Fibroblast of villous mesenchyme (primary cell): ENCODE data around the gene RANBP3. TPM values are rescaled to one million over a fixed set of nuclear protein-coding genes. Genes with fewer than 3 reads are reported as not detected.
"Not testable (repeated sequence)": the region's sequence is repeated elsewhere in the genome, so short reads cannot be mapped to it uniquely, and the experiment has no call there.

ENCODE experiments used
- DNase-seq: peaks from one replicate; pipeline ENCODE4 v3.0.0-alpha.2; 2010; ENCODE audit warnings: low read depth
- H3K4me3 ChIP-seq: 2 replicates; pipeline ENCODE4 v1.5.1; 2011; ENCODE audit warnings: low read depth, mild to moderate bottlenecking, low read length
- CTCF ChIP-seq: IDR thresholded peaks from 2 replicates; pipeline ENCODE4 v1.5.1; 2012; ENCODE audit warnings: low read depth, mild to moderate bottlenecking, low read length; ENCODE audit not compliant: insufficient read depth
- total RNA-seq: library from RNA; depleted of rRNA; stranded (reverse); fragments of >200 nt; gene quantifications from 2 replicates; pipeline ENCODE4 v1.2.3, GENCODE V29; 2012

The RANBP3 gene
- total RNA-seq, 1 donor, result 45.8 TPM

DNA sequence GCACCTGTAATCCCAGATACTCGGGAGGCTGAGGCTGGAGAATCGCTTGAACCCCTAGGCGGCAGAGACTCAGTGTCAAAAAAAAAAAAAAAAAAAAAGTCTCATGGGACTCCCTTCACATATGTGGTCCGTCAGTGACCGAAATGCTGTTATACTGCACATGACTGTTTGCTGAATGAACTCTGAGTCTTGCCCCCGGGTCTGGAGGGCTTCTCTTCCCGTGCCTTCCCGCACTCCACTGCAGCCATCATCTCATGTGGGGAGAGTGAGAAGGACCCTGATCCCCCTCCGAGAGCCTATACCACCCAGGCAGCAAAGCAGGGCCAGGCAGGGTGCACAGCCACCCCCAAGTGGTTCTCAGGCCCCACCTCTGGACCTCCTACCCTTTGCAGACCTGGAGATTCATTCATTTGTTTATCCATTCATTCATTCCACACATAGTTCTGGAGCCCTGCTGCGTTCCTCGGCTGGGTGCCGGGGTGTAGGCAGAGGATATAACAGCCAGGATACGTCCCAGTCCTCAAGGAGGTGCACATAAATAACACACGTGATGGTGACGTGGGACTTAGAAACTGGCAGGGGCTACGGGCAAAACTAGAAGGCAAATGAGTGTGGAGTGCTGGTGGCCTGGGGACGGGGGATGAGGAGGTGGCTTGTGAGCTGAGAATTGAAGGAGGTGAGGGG lies 88.5 kb downstream of the RANBP3 start:
- peak; percentile 72 for DNase-seq
- no peak overlapping the region for H3K4me3 ChIP-seq
- TF ChIP-seq CTCF, result no peak

DNA sequence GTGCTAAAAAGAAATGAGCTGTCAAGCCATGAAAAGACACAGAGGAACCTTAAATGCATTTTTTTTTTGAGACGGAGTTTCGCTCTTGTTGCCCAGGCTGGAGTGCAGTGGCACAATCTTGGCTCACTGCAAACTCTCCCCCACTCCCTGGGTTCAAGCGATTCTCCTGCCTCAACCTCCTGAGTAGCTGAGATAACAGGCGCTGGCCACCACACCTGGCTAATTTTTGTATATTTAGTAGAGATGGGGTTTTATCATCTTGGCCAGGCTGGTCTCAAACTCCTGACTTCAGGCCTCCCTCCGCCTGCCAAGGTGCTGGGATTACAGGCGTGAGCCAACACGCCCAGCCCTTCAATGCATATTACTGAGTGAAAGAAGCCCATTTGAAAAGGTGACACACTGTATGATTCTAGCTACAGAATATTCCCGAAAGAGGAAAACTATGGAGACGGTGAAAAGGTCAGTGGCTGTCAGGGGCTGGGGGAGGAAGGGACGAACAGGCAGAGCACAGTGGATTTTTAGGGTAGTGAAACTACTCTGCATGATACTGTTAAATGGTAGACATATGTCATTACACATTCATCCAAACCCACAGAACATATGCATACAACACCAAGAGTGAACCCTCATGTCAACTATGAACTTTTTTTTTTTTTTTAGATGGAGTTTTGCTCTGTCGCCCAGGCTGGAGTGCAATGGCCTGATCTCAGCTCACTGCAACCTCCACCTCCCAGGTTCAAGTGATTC lies 93.7 kb downstream of the RANBP3 start:
- H3K4me3 ChIP-seq, DNase-seq: not testable (repeated sequence)

DNA sequence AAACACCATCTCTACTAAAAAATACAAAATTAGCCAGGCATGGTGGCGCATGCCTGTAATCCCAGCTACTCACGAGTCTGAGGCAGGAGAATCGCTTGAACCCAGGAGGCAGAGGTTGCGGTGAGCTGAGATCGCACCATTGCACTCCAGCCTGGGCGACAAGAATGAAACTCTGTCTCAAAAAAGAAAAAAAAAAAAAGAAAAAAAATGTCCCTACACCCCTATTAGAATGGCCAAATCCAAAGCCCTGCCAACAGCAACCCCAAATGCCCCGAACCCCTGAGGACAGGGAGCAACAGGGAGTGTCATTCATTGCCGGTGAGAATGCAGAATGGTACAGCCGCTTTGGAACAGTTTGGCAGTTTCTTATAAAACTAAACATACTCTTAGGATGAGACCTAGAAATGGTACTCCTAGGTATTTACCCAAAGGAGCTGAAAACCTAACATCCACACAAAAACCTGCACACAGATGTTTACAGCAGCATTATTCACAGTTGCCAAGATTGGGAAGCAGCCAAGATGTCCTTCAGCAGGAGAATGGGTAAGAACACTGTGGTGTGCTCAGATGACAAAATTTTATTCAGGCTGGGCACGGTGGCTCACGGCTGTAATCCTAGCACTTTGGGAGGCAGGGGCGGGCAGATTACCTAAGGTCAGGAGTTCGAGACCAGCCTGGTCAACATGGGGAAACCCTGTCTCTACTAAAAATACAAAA lies 94.6 kb downstream of the RANBP3 start:
- not testable (repeated sequence) for H3K4me3 ChIP-seq, DNase-seq

- peak; percentile 65 for DNase-seq
- H3K4me3 ChIP-seq, result no peak overlapping the region
- TF ChIP-seq CTCF, result no peak
These were observed 95.4 kb downstream of the RANBP3 start for GRCh38 chr19:5882421-5882968.

GRCh38 chr19:5881543-5882299 lies 96.2 kb downstream of the RANBP3 start:
- TF ChIP-seq CTCF, result no peak
- no peak for DNase-seq
- H3K4me3 ChIP-seq, result no peak overlapping the region

DNA sequence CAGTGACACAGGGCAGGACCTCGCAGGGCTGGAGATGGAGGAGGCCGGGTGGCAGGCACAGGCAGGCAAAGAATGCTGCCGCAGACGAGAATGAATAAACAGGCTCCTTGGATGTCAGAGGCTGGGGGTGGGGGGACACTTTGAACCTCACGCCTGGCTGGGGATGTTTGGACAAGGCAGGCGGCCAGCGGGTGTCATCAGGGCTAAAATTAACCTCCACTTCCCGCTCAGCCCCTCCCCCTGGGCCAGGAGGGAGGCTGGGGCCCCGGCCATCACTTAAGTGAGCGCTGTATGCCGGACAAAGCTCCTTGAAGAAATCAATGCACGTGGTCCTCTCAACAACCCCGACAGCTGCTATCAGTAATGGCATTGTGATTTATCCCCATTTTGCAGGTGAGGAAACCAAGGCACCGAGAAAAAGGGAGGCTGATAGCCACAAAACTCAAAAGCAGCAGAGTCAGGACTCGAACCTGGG lies 97.3 kb downstream of the RANBP3 start:
- TF ChIP-seq CTCF, result no peak
- no peak overlapping the region for H3K4me3 ChIP-seq
- DNase-seq, result peak; percentile 80

DNA sequence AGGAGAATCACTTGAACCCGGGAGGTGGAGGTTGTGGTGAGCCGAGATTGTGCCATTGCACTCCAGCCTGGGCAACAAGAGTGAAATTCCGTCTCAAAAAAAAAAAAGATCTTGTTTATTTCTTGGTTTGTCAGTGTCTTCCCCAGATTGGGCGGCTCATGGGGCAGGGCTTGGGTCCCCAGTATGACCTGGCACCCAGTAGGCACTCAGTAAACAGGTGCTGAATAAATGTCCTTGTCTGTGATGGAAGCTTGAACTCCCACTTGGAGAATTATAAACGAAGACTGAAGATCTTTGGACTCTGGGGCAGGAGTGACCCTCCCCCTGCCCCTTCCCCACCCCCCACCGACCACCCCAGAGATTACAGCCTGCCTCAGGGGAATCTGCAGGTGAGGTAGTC lies 97.7 kb downstream of the RANBP3 start:
- DNase-seq, result no peak
- TF ChIP-seq CTCF, result no peak
- H3K4me3 ChIP-seq, result no peak overlapping the region
